Fibroblast of peridontal ligament (primary cell): ENCODE results near the gene GAGE12C.
"Not testable (repeated sequence)": the region's sequence is repeated elsewhere in the genome, so short reads cannot be mapped to it uniquely, and the experiment has no call there.

Experiments
- DNase-seq: peaks from one replicate; pipeline ENCODE4 v3.0.0-alpha.2; 2010; ENCODE audit errors: extremely low read depth

GAGE12C gene

DNA sequence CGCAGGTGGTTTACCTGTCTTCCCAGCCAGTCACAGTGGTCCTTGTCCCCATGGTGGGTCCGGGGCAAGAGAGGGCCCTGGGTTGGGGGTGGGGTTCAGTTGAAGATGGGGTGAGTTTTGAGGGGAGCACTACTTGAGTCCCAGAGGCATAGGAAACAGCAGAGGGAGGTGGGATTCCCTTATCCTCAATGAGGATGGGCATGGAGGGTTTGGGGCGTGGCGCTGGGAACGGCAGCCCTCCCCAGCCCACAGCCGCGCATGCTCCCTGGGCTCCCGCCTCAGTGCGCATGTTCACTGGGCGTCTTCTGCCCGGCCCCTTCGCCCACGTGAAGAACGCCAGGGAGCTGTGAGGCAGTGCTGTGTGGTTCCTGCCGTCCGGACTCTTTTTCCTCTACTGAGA lies at the start of gene GAGE12C:
Gene GAGE12C (plus strand): TSS at position 301 of the 400 bp plus-strand sequence. CDS start 1,155 bp downstream, outside the sequence.
- DNase-seq: not testable (repeated sequence)

DNA sequence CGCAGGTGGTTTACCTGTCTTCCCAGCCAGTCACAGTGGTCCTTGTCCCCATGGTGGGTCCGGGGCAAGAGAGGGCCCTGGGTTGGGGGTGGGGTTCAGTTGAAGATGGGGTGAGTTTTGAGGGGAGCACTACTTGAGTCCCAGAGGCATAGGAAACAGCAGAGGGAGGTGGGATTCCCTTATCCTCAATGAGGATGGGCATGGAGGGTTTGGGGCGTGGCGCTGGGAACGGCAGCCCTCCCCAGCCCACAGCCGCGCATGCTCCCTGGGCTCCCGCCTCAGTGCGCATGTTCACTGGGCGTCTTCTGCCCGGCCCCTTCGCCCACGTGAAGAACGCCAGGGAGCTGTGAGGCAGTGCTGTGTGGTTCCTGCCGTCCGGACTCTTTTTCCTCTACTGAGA lies 9.5 kb downstream of the GAGE12C start, which contains the start of gene GAGE12D:
Gene GAGE12D (plus strand): TSS at position 301 of the 400 bp plus-strand sequence. CDS start 1,155 bp downstream, outside the sequence.
- not testable (repeated sequence) for DNase-seq

- DNase-seq: not testable (repeated sequence)
Observed at GRCh38 chrX:49550989-49551388, 19.0 kb downstream of the GAGE12C start, which contains the start of gene GAGE12E. Gene GAGE12E (plus strand): TSS chrX:49551289. CDS start chrX:49552444, 1,155 bp downstream.

DNA sequence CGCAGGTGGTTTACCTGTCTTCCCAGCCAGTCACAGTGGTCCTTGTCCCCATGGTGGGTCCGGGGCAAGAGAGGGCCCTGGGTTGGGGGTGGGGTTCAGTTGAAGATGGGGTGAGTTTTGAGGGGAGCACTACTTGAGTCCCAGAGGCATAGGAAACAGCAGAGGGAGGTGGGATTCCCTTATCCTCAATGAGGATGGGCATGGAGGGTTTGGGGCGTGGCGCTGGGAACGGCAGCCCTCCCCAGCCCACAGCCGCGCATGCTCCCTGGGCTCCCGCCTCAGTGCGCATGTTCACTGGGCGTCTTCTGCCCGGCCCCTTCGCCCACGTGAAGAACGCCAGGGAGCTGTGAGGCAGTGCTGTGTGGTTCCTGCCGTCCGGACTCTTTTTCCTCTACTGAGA lies 28.6 kb downstream of the GAGE12C start, which contains the start of gene GAGE12F:
Gene GAGE12F (plus strand): TSS at position 301 of the 400 bp plus-strand sequence. CDS start 1,155 bp downstream, outside the sequence.
- not testable (repeated sequence) for DNase-seq

DNA sequence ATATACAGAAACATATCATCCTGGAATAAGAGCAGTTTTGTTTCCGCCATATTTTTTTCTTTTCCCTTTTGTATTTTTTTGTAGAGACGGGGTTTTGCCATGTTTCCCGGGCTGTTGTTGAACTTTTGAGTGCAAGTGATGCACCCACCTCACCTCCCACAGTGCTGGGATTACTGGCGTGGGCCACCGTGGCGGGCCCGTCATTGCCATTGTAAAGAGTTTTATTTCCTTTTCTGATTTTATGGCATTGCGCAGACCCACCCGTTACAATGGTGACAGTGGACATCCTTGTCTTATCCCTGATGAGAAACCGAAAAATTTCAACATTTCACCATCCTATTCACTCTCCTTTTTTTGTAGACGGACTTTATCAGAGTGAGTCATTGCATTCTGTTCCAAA lies 36.8 kb downstream of the GAGE12C start:
- DNase-seq: not testable (repeated sequence)

DNA sequence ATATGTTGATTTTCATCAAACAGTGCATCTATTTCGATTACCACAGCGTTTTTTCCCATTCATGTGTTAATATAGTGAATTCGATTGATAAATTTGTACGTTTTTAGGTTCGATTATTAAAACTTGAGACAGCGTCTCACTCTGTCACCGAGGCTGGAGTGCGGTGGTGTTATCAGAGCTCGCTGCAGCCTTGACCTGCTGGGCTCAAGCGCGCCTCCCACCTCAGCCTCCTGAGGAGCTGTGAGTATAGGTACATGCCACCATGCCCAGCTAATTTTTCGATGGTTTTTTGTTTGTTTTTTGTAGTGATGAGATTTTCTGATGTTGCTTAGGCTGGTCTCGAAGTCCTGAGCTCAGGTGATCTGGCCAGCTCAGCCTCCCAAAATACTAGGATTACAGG lies 37.2 kb downstream of the GAGE12C start:
- not testable (repeated sequence) for DNase-seq

DNA sequence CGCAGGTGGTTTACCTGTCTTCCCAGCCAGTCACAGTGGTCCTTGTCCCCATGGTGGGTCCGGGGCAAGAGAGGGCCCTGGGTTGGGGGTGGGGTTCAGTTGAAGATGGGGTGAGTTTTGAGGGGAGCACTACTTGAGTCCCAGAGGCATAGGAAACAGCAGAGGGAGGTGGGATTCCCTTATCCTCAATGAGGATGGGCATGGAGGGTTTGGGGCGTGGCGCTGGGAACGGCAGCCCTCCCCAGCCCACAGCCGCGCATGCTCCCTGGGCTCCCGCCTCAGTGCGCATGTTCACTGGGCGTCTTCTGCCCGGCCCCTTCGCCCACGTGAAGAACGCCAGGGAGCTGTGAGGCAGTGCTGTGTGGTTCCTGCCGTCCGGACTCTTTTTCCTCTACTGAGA lies 38.1 kb downstream of the GAGE12C start, which contains the start of gene GAGE12G:
Gene GAGE12G (plus strand): TSS at position 301 of the 400 bp plus-strand sequence. CDS start 1,155 bp downstream, outside the sequence.
- not testable (repeated sequence) for DNase-seq

GRCh38 chrX:49579649-49580048 lies 47.7 kb downstream of the GAGE12C start, which contains the start of gene GAGE12H:
Gene GAGE12H (plus strand): TSS chrX:49579949. CDS start chrX:49581104, 1,155 bp downstream.
- DNase-seq: not testable (repeated sequence)
